ENCODE measurements around the gene APC2.

The APC2 gene

DNA sequence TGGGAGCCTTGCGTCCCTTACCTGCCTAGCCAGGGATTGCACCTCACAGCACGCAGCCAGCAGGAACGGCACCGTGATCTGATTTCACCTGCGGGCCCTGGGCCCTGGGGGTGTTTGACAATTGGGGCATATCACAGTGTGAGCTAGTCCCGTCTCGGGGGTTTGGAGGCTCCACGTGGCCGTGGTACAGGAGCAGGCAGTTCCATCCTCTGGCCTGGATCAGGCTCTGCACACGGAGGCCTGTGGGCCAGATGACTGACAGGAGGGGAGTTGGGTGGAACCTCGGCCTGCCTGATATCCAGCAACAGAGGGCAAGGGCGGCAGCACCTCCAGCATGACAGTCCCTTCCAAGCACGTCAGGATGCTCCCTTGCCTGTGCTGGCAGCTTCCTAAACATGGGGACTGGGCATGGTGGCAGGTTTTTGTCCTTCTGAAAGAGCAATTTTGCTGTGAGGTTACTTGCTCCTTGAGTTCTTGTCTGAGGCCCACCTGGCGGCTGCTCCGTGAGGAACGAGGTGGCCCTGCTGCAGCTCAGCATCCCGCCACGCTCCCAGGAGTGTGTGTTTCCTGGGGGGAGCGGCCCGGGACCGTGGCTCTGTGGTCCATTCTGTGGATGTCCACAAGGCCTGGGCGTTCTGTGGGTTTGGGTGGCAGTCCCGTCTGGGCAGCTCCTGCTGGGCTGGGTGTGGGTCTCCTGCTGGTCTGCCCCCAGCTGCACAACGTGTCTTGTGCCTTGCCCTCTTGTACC is 18.0 kb upstream of the APC2 start:
- no peak overlapping the region for H3K27ac Mint-ChIP-seq
- no peak for DNase-seq
- no peak overlapping the region for H3K4me3 Mint-ChIP-seq
- peaks cover 2% of the 10 kb centered on the region for H3K27me3 Mint-ChIP-seq (ENCODE audit: low read depth, poor library complexity)
- H3K4me1 Mint-ChIP-seq, result peaks cover 18% of the 10 kb centered on the region
- TF ChIP-seq, protein P1, sequence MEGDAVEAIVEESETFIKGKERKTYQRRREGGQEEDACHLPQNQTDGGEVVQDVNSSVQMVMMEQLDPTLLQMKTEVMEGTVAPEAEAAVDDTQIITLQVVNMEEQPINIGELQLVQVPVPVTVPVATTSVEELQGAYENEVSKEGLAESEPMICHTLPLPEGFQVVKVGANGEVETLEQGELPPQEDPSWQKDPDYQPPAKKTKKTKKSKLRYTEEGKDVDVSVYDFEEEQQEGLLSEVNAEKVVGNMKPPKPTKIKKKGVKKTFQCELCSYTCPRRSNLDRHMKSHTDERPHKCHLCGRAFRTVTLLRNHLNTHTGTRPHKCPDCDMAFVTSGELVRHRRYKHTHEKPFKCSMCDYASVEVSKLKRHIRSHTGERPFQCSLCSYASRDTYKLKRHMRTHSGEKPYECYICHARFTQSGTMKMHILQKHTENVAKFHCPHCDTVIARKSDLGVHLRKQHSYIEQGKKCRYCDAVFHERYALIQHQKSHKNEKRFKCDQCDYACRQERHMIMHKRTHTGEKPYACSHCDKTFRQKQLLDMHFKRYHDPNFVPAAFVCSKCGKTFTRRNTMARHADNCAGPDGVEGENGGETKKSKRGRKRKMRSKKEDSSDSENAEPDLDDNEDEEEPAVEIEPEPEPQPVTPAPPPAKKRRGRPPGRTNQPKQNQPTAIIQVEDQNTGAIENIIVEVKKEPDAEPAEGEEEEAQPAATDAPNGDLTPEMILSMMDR (IDR thresholded peaks at IDR 0.05), result no peak
- H3K36me3 Mint-ChIP-seq (ENCODE audit: low read depth), result peaks cover 14% of the 10 kb centered on the region
- no peaks in the 10 kb centered on the region for H3K9me3 Mint-ChIP-seq

- Mint-ChIP-seq H3K27ac (no peak overlapping the region), H3K4me1 (peaks cover 17% of the 10 kb centered on the region), H3K4me3 (no peak overlapping the region), H3K36me3 (ENCODE audit: low read depth) (peaks cover 14% of the 10 kb centered on the region), H3K9me3 (no peaks in the 10 kb centered on the region), H3K27me3 (ENCODE audit: low read depth, poor library complexity) (peaks cover 2% of the 10 kb centered on the region)
- DNase-seq, result no peak
- TF ChIP-seq, protein P1 (IDR thresholded peaks at IDR 0.05), result no peak
Measured at GRCh38 chr19:1432507-1432887, 17.4 kb upstream of the APC2 start.

DNA sequence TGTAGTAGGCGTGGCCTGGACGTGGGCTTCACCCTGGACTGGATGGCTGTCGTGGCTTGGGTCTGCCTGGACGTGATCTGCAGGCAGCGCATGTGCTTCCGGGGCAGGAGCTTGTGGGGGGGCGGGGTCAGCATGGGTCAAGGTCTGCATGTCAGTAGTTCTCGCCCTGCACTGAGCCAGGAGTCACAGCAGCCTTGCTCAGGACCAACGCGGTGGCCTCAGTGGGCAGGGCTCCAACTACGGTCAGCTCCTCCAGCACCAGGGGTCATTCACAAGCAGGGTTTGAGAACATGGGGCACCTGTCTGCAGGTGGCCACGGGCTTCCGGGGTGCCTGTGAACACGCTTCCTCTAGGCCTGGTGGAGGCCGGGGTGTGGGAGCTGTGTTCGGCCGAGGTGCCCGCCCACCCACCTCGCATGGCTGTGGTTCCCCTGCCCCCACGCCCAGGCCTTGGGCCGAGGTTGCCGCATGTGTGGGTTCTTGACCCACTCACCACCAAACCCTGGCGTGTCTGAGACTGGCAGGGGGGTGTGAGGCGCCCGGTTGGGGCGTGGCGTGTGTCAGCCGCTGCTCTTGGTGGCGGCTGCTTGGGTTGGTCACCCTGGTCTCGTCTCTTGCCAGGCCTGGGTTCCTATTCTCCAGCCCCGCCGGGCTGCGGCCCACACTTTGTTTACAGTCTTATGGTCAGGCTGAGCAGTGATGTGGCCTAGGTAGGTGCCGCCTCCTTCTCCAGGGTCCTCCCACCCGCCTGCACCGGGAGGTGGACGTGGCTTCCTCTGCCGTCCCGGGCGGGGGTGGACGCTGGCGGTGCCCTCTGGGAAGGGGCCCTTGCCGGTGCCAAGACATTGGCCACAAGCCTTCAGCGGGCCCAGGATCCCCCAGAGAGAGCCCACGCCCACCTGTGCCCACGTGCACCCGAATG is 16.5 kb upstream of the APC2 start:
- Mint-ChIP-seq H3K27me3 (ENCODE audit: low read depth, poor library complexity) (peaks cover 2% of the 10 kb centered on the region), H3K4me1 (peaks cover 17% of the 10 kb centered on the region), H3K27ac (no peak overlapping the region), H3K9me3 (no peaks in the 10 kb centered on the region), H3K36me3 (ENCODE audit: low read depth) (peaks cover 9% of the 10 kb centered on the region), H3K4me3 (no peak overlapping the region)
- DNase-seq, result no peak
- TF ChIP-seq, protein P1 (IDR thresholded peaks at IDR 0.05), result no peak

DNA sequence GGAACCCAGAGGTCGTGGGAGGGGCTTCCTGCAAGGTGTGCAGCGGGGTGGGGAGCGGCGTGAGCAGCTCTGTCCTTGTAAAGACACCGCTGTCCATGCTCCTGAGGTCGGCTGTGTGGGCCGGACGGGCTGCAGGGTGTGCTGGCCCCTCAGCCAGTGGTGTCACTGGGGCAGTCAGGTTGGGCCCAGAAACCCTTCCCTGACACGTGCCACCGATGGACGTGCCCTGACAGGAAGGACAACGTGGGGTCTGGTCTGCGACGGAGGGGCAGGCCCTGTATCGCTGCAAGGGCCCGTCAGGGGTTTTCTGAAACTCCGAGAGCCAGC is 15.9 kb upstream of the APC2 start:
- TF ChIP-seq, protein P1 (IDR thresholded peaks at IDR 0.05), result no peak
- peaks cover 9% of the 10 kb centered on the region for H3K36me3 Mint-ChIP-seq (ENCODE audit: low read depth)
- H3K4me3 Mint-ChIP-seq, result no peak overlapping the region
- H3K4me1 Mint-ChIP-seq, result peaks cover 19% of the 10 kb centered on the region
- H3K27ac Mint-ChIP-seq, result no peak overlapping the region
- H3K27me3 Mint-ChIP-seq (ENCODE audit: low read depth, poor library complexity), result peaks cover 2% of the 10 kb centered on the region
- no peaks in the 10 kb centered on the region for H3K9me3 Mint-ChIP-seq
- no peak for DNase-seq

DNA sequence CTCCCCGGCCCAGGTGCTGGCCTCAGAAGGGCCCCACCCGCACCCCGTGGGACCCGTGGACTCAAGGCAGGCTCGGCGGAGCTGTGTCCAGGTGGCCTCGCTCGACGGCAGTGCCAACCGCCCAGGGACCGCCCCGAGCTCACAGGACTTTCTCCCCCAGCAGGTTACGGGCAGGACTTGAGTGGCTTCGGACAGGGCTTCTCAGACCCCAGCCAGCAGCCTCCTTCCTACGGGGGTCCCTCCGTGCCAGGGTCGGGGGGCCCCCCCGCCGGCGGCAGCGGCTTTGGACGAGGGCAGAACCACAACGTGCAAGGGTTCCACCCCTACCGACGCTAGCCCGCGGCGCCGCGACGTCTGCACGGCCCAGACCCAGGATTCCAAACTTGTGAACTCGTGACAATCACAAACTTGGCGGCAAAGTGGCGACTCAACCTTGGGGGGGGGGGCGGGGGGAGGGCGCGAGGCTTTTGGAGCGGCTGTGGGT is 15.3 kb upstream of the APC2 start:
- Mint-ChIP-seq H3K36me3 (ENCODE audit: low read depth) (peaks cover 9% of the 10 kb centered on the region), H3K9me3 (no peaks in the 10 kb centered on the region), H3K4me1 (peaks cover 24% of the 10 kb centered on the region), H3K27ac (no peak overlapping the region), H3K4me3 (no peak overlapping the region), H3K27me3 (ENCODE audit: low read depth, poor library complexity) (peaks cover 2% of the 10 kb centered on the region)
- TF ChIP-seq, protein P1 (IDR thresholded peaks at IDR 0.05), result no peak
- DNase-seq, result no peak

All from nephron progenitor cell (in vitro differentiated cells).